Measurements from ENCODE around the gene GIGYF2. TPM values are rescaled to one million over a fixed set of nuclear protein-coding genes. Genes with fewer than 3 reads are reported as not detected.

Gene GIGYF2
- total RNA-seq, 1 donor from 2014 or later: 46.7 TPM

GRCh38 chr2:232908695-232909094 is 211.6 kb downstream of the GIGYF2 start:
- no peak for DNase-seq (ENCODE audit: low read depth)
- TF ChIP-seq CTCF (IDR thresholded peaks at IDR 0.05; ENCODE audit: insufficient read depth, low read length, poor library complexity, severe bottlenecking): no peak
- Histone ChIP-seq H3K4me3 (ENCODE audit: low read depth, low read length) (no peak overlapping the region), H3K27me3 (ENCODE audit: control insufficient read depth, insufficient read depth, low read length) (no peaks in the 10 kb centered on the region), H3K36me3 (ENCODE audit: control insufficient read depth, insufficient read depth, low read length) (no peaks in the 10 kb centered on the region)

Other genes starting within 250 kb of the GIGYF2 start
- not detected in 2 replicates for gene ALPI, start 241.2 kb upstream of the GIGYF2 start, total RNA-seq
- gene ECEL1, start 209.5 kb upstream of the GIGYF2 start, total RNA-seq: 2.2 and 2.3 TPM in 2 replicates
- gene PRSS56, start 176.9 kb upstream of the GIGYF2 start, total RNA-seq: not detected in 2 replicates
- gene CHRND, start 171.2 kb upstream of the GIGYF2 start, total RNA-seq: not detected in 2 replicates
- not detected in 2 replicates for gene CHRNG, start 157.6 kb upstream of the GIGYF2 start, total RNA-seq
- 2.9 and 3.3 TPM in 2 replicates for gene TIGD1, start 146.8 kb upstream of the GIGYF2 start, total RNA-seq
- gene EIF4E2, start 146.6 kb upstream of the GIGYF2 start, total RNA-seq: 66.9 and 73.1 TPM in 2 replicates
- 3.6 and 6.5 TPM in 2 replicates for gene EFHD1, start 63.7 kb upstream of the GIGYF2 start, total RNA-seq
- not detected in 2 replicates for gene KCNJ13, start 79.2 kb downstream of the GIGYF2 start, total RNA-seq
- gene SNORC, start 172.9 kb downstream of the GIGYF2 start, total RNA-seq: 2.5 and 3.4 TPM in 2 replicates